OCI-LY7 (cell line): ENCODE results near the gene CBR3.

ENCODE experiments used
- EZH2phosphoT487 ChIP-seq: fragments of 200-600 bp; sonication (generic); IDR thresholded peaks from 2 replicates; pipeline ENCODE4 v1.6.1; 2018; ENCODE audit warnings: low read depth, borderline replicate concordance, mild to moderate bottlenecking, mixed run types, antibody characterized with exemption, low read length, moderate library complexity, mixed read lengths
- TF ChIP-seq, protein P1 (sequence below): fragments of 200-600 bp; sonication (generic); conservative IDR thresholded peaks from 2 replicates; pipeline ENCODE4 v1.5.1; 2014; ENCODE audit warnings: mild to moderate bottlenecking, antibody characterized with exemption, low read length, moderate library complexity, mixed read lengths

DNA sequence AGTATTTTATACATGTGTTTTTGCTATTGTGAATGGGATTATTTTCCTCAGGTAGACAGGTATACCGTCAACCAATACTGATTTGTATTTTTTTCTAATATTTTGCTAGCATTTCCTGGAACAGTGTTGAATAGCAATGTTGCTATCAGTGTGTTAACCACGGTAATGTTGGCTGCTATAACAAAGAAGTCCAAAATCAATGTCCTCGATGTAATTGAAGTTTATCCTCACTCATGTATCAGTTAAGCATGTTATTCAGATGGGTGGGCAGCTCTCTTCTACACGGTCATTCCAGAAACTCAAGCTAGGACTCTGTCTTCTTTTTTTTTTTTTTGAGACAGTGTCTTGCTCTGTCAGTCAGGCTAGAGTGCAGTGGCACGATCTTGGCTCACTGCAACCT, 46.1 kb downstream of the CBR3 start:
- TF ChIP-seq, protein P1, sequence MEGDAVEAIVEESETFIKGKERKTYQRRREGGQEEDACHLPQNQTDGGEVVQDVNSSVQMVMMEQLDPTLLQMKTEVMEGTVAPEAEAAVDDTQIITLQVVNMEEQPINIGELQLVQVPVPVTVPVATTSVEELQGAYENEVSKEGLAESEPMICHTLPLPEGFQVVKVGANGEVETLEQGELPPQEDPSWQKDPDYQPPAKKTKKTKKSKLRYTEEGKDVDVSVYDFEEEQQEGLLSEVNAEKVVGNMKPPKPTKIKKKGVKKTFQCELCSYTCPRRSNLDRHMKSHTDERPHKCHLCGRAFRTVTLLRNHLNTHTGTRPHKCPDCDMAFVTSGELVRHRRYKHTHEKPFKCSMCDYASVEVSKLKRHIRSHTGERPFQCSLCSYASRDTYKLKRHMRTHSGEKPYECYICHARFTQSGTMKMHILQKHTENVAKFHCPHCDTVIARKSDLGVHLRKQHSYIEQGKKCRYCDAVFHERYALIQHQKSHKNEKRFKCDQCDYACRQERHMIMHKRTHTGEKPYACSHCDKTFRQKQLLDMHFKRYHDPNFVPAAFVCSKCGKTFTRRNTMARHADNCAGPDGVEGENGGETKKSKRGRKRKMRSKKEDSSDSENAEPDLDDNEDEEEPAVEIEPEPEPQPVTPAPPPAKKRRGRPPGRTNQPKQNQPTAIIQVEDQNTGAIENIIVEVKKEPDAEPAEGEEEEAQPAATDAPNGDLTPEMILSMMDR, result no peak
- TF ChIP-seq EZH2phosphoT487, result no peak
